IPS DF 19.7 (cell line): ENCODE data around the gene PRDX5.

Experiments
- DNase-seq: peaks from one replicate; pipeline ENCODE4 v3.0.0-alpha.2; 2013; ENCODE audit warnings: low read depth, low spot score

Gene PRDX5

GRCh38 chr11:64324692-64325469, 7.0 kb downstream of the PRDX5 start:
- no peak for DNase-seq

DNA sequence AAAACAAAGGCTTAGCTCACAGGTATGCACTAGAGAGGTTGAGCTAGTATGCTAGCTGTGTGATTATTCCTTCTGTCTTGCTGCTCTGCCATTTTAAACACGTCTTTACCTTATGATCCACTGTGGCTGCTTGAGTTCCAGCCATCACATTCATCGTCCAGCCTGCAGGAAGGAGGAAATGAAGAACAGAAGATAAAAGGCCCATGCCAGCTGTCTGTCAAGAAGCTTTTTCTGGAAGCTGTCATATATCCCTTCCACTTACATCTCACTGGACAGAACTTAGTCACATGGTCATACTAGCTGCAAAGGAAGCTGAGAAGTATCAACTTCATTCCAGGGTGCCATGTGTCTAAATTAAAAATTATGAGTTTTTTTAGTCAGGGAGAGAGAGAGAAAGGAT, 9.5 kb downstream of the PRDX5 start:
- DNase-seq = no peak

DNA sequence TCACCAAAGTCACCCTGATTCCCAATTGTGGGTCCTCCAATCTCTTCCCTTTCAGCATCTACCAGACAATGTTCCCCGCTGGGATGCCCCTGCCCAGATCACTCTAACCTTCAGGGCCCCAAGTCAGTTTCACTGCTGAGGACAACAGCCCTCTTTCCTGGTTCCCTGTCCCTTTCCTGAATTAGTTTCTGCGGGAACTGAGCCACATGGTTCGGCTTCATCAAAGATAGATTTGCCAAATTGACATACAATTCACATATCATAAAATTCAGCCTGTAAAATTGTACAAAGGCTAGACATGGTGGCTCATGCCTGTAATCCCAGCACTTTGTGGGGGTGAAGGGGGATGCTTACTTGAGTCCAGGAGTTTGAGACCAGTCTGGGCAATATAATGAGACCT, 10.1 kb downstream of the PRDX5 start:
- no peak for DNase-seq

- DNase-seq = no peak
Measured at GRCh38 chr11:64330888-64331287, 13.0 kb downstream of the PRDX5 start.

DNA sequence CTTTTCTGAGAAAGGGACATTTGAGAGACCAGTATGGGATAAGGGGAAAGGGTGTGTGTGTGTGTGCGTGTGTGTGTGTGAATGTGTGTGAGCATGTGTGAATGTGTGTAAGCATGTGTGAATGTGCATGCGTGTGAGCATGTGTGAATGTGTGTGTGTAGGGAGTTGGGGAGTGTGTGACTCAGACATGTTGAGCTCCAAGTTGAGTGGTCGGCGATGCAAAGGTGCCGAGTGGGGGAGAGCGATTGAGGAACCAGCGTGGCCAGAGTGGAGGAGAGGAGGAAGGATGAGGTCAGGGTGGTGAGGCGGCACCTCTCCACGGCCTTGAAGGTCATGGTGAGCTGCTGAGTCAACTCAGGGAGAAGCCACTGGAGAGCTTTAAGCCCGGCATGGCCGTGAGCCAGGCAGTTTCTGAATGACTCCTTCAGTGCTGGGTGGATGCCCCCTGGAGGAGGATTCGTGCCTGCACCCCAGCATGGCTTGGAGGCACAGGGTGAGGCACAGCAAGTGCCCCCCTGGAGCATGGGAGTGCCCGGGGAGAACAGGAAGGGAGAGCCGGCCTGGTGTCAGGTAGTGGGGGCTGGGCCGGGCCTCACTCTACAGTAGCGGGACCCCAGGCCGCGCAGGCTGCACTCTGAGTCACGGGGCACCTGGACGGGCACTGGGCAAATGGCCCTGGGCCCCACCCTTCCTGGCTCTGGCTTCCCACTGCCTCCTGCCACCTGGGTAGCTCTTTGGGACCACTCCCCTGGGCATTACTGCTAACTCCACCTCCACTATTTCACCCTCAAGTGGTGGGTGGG, 13.8 kb downstream of the PRDX5 start:
- no peak for DNase-seq

GRCh38 chr11:64333556-64333955, 15.6 kb downstream of the PRDX5 start:
- no peak for DNase-seq

- DNase-seq = no peak
Measured at GRCh38 chr11:64334764-64335735, 17.1 kb downstream of the PRDX5 start.

DNA sequence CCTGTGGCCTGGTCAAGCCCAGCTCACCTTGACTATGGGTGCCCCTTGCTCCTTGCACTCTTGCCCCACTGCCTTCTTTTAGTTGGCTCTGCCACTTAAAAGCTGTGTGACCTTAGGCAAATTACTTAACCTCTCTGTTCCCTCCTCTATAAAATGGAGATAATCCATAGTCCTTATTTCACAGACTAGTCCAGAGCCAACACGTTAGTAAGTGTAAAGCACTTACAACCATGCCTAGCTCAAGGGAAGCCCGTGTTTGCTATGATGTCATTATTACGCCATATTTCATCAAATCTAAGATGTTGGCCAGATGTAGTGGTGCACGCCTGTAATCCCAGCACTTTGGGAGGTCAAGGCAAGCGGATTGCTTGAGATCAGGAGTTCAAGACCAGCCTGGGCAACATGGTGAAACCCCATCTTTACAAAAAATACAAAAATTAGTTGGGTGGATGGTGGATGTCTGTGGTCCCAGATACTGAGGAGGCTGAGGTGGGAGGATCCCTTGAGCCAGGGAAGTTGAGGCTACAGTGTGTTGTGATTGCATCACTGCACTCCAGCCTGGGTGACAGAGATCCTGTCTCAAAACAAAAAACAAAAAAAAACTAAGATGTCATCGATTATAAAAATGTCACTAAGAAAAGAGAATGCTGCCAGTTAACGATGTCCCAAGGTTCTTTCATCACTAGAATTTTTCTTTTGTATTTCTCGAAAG, 19.8 kb downstream of the PRDX5 start:
- no peak for DNase-seq

DNA sequence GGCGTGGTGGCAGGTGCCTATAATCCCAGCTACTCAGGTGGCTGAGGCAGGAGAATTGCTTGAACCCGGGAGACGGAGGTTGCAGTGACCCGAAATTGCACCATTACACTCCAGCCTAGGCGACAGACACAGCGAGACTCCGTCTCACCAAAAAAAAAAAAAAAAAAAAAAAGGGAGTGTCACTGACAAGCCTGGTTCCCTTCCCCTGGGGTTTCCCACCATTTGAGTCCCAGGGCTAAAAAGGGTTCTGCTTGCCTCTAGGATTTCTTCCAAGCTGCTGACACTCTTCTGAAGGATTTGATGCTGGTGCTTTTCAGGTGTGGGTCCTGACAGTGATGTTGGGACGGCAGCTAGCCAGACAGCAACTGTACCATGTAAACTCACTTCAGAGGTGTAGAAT, 20.8 kb downstream of the PRDX5 start:
- no peak for DNase-seq

- DNase-seq = no peak
Measured at GRCh38 chr11:64339286-64339685, 21.4 kb downstream of the PRDX5 start.

DNA sequence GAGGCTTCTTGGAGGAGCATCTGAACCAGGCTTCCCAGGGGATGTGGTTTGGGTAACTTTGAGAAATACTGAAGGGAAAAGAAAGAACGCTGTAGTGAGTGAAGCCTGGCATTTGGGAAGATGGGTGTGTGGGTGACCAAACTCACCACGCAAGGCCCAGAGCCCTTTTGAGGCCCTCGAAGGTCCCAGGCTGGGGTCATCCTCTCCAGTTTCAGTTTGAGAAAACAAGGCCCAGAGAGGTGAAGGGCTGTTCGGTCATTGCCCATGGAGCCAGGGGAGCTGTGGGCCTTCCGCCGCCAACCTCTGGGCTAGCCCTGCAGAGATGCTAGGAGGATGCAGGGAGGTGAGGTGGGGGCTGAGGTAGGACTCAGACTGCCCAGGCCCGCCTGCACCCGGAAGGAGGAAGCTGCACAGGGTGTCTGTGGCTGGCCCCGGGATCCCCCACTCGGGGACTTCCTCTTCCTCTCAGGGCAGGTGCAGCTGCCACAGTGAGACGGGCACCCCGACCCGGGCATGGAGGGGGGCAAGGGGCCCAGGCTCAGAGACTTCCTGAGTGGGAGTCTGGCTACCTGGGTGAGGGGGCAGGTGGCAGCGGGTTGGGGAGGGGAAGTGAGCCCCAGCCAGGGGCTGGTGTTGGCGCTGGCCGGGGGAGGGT, 22.0 kb downstream of the PRDX5 start, which contains the start of gene CCDC88B:
CCDC88B (plus strand) TSS at position 451 of the 655 bp plus-strand sequence; CDS start at position 514, 63 bp downstream.
- DNase-seq = no peak

DNA sequence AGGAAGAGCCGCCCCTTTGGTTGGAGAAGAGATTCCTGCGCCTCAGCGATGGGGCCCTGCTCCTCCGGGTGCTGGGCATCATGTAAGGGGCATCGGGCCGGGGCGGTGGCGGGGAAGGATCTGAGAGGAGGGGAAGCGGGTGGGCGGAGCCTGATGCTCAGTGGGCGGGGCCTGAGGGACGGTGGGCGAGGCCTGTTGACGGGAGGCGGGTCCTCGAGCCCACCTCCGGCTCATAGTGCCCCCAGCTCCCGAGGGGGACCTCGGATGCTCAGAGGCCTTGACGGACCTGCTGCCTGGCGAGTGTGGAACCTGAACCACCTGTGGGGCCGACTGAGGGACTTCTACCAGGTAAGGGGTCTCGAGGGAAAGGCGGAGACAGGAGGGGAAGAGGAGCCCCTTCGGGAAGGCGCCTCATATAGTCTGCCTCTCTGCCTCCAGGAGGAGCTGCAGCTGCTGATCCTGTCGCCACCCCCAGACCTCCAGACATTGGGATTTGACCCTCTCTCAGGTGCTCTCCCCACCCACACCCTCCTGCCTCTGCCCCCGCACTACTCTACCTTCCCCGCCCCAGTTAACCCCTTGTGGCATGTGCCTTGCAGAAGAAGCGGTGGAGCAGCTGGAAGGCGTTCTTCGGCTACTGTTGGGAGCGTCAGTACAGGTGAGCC, 22.9 kb downstream of the PRDX5 start:
- DNase-seq = no peak

- no peak for DNase-seq
Measured at GRCh38 chr11:64341429-64341828, 23.5 kb downstream of the PRDX5 start.

DNA sequence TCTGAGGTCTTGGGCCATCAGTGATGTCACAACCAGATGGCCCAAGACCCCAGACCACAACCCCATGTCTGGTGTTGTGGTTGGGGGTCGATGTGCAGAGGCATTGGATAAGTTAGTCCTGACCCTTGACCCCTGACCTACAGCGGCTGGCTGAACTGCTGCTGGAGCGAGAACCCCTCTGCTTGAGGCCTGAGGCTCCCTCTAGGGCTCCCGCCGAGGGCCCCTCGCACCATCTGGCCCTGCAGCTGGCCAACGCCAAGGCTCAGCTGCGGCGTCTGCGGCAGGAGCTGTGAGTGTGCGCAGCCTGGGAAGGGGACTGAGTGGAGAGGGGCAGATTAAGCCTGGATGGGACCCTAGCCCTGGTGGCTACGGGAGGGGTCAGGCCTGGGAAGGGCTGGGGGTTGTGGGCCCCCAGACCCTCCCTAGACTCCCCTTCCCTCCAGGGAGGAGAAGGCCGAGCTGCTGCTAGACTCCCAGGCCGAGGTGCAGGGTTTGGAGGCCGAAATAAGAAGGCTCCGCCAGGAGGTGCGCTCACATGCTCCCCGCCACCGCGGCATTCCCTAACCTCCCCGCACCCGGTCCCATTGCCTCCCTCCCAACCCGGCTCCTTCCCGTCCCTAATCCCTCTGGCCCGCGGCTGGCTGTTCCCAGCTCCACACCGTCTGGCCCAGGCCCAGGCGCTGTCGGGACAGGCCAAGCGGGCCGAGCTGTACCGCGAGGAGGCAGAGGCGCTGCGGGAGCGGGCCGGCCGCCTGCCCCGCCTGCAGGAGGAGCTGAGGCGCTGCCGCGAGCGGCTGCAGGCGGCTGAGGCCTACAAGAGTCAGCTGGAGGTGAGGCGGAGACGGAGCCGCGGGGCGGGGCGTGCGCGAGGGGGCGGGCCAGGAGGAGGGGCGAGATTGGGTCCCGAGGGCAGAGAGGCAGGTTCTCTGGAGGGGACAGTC, 24.2 kb downstream of the PRDX5 start:
- DNase-seq = no peak

- no peak for DNase-seq
Measured at GRCh38 chr11:64342869-64343745, 25.2 kb downstream of the PRDX5 start.

- no peak for DNase-seq
Measured at GRCh38 chr11:64343767-64344559, 26.0 kb downstream of the PRDX5 start.

DNA sequence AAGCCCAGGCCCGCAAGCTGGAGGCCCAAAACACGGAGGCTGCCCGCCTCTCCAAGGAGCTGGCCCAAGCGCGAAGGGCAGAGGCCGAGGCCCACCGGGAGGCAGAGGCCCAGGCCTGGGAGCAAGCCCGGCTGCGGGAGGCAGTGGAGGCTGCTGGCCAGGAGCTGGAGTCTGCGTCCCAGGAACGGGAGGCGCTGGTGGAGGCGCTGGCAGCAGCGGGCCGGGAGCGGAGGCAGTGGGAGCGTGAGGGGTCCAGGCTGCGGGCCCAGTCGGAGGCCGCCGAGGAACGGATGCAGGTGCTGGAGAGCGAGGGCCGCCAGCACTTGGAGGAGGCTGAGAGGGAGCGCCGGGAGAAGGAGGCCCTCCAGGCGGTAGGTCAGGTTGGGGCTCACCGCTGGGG, 26.9 kb downstream of the PRDX5 start:
- DNase-seq = no peak
